Endothelial cell (in vitro differentiated cells): Measurements from ENCODE around the gene TRIM67. TPM values are rescaled to one million over a fixed set of nuclear protein-coding genes. Genes with fewer than 3 reads are reported as not detected.

Experiments used
- DNase-seq: peaks from one replicate; pipeline ENCODE4 v3.0.0; 2021; ENCODE audit warnings: low spot score
- H3K27ac Mint-ChIP-seq: one replicate; pipeline ENCODE4 v1.8.0; 2021; ENCODE audit warnings: mixed read lengths, inconsistent platforms; ENCODE audit not compliant: unreplicated experiment
- H3K27me3 Mint-ChIP-seq: one replicate; pipeline ENCODE4 v1.8.0; 2021; ENCODE audit warnings: mild to moderate bottlenecking, moderate library complexity, mixed read lengths, inconsistent platforms; ENCODE audit not compliant: unreplicated experiment
- H3K36me3 Mint-ChIP-seq: one replicate; pipeline ENCODE4 v1.8.0; 2021; ENCODE audit warnings: mild to moderate bottlenecking, low read depth, mixed read lengths, inconsistent platforms; ENCODE audit not compliant: unreplicated experiment
- H3K4me1 Mint-ChIP-seq: one replicate; pipeline ENCODE4 v1.8.0; 2021; ENCODE audit warnings: mild to moderate bottlenecking, mixed read lengths, inconsistent platforms; ENCODE audit not compliant: unreplicated experiment
- H3K4me3 Mint-ChIP-seq: one replicate; pipeline ENCODE4 v1.8.0; 2021; ENCODE audit warnings: mild to moderate bottlenecking, mixed read lengths, inconsistent platforms; ENCODE audit not compliant: unreplicated experiment
- H3K9me3 Mint-ChIP-seq: one replicate; pipeline ENCODE4 v1.8.0; 2021; ENCODE audit warnings: mixed read lengths, inconsistent platforms; ENCODE audit not compliant: unreplicated experiment
- CTCF ChIP-seq: fragments of 200-600 bp; sonication (generic); IDR thresholded peaks from one replicate; pipeline ENCODE4 v1.5.0; 2021; ENCODE audit warnings: antibody characterized with exemption; ENCODE audit not compliant: unreplicated experiment
- total RNA-seq: library from RNA; stranded (reverse); fragmentation: NEBNext Ultra II Directional; extraction: Animal tissue kit (Norgen Biotek cat#: 25700); gene quantifications from one replicate; pipeline ENCODE4 v1.2.1, GENCODE V29; 2021; ENCODE audit not compliant: unreplicated experiment

TRIM67 gene
- total RNA-seq, 1 donor from 2014 or later: 0.26 TPM

- peaks cover 12% of the 10 kb centered on the region for H3K36me3 Mint-ChIP-seq
- no peaks in the 10 kb centered on the region for H3K9me3 Mint-ChIP-seq
- H3K27ac Mint-ChIP-seq: peak overlapping the region; percentile 74
- peak; percentile 9 for DNase-seq
- peaks cover 24% of the 10 kb centered on the region for H3K4me1 Mint-ChIP-seq
- TF ChIP-seq CTCF: no peak
- H3K27me3 Mint-ChIP-seq: peaks cover 1% of the 10 kb centered on the region
- H3K4me3 Mint-ChIP-seq: peak overlapping the region; percentile 98
Measured at GRCh38 chr1:231241750-231242149, 79.9 kb downstream of the TRIM67 start.

GRCh38 chr1:231242516-231243198, 80.8 kb downstream of the TRIM67 start:
- Mint-ChIP-seq H3K9me3 (no peaks in the 10 kb centered on the region), H3K27ac (no peak overlapping the region), H3K36me3 (peaks cover 7% of the 10 kb centered on the region), H3K4me1 (peaks cover 24% of the 10 kb centered on the region), H3K27me3 (peaks cover 1% of the 10 kb centered on the region), H3K4me3 (peak overlapping the region; percentile 98)
- DNase-seq: no peak
- no peak for TF ChIP-seq CTCF

GRCh38 chr1:231248778-231249177, 86.9 kb downstream of the TRIM67 start:
- Mint-ChIP-seq H3K4me1 (no peaks in the 10 kb centered on the region), H3K9me3 (no peaks in the 10 kb centered on the region)
- no peak for TF ChIP-seq CTCF

GRCh38 chr1:231252336-231252735, 90.5 kb downstream of the TRIM67 start:
- Mint-ChIP-seq H3K27ac (no peak overlapping the region), H3K9me3 (no peaks in the 10 kb centered on the region), H3K36me3 (peaks cover 33% of the 10 kb centered on the region), H3K27me3 (peaks cover 2% of the 10 kb centered on the region), H3K4me1 (no peaks in the 10 kb centered on the region), H3K4me3 (no peak overlapping the region)
- TF ChIP-seq CTCF: no peak
- no peak for DNase-seq

More at GRCh38 chr1:231248778-231249177, 86.9 kb downstream of the TRIM67 start:
- Mint-ChIP-seq H3K27ac (no peak overlapping the region), H3K36me3 (peaks cover 13% of the 10 kb centered on the region), H3K4me3 (no peak overlapping the region), H3K27me3 (peaks cover 1% of the 10 kb centered on the region)
- DNase-seq: no peak

GRCh38 chr1:231260351-231260750, 98.5 kb downstream of the TRIM67 start:
- H3K9me3 Mint-ChIP-seq: no peaks in the 10 kb centered on the region
- no peak for DNase-seq
- H3K36me3 Mint-ChIP-seq: peaks cover 34% of the 10 kb centered on the region
- no peak overlapping the region for H3K4me3 Mint-ChIP-seq
- no peak overlapping the region for H3K27ac Mint-ChIP-seq
- peaks cover 1% of the 10 kb centered on the region for H3K27me3 Mint-ChIP-seq
- H3K4me1 Mint-ChIP-seq: no peaks in the 10 kb centered on the region
- no peak for TF ChIP-seq CTCF
